ENCODE measurements around the gene NATD1. TPM values are rescaled to one million over a fixed set of nuclear protein-coding genes. Genes with fewer than 3 reads are reported as not detected.
A peak's percentile ranks its signal among the peaks of the same experiment; 100 is the strongest.

The NATD1 gene
- total and polyA plus RNA-seq, 4 donors = 3.6 to 13.4 (median 6.7) TPM

GRCh38 chr17:21218101-21218500, 35.1 kb downstream of the NATD1 start:
- Histone ChIP-seq H3K4me1 (ENCODE audit: control insufficient read depth in 1 of 2, insufficient read depth in 2 of 2, low read length in 2 of 2) (no peaks in the 10 kb centered on the region), H3K27me3 (ENCODE audit: control insufficient read depth in 1 of 2, insufficient read depth in 2 of 2, low read length in 1 of 2) (no peaks in the 10 kb centered on the region), H3K27ac (ENCODE audit: low read depth in 1 of 2, low read length in 2 of 2) (no peak overlapping the region), H3K9me3 (ENCODE audit: control insufficient read depth, low read length) (no peaks in the 10 kb centered on the region), H3K4me3 (ENCODE audit: low read length in 2 of 2) (no peak overlapping the region), H3K36me3 (ENCODE audit: control insufficient read depth in 1 of 2, insufficient read depth in 2 of 2, low read length in 1 of 2) (peaks cover 0 to 2% of the 10 kb centered on the region in 2 donors)
- intact Hi-C loops (cut with DNase I) = loop anchor here in 1 of 2 donors (10.0 kb wide), 1 partner anchor 53 kb away; no protein-coding TSS in a partner anchor
- DNase-seq = no peak
- ATAC-seq (ENCODE audit: low FRiP score) = no peak
- WGBS, 2 donors = 64 to 66% methylated on average over 3 of the region's 3 CpGs

- intact Hi-C loops (cut with DNase I) = loop anchor here in 1 of 2 donors (10.0 kb wide), 1 partner anchor 53 kb away; no protein-coding TSS in a partner anchor
- 84 to 86% methylated on average over 1 of the region's 1 CpG for WGBS, 2 donors
- Histone ChIP-seq H3K36me3 (ENCODE audit: control insufficient read depth in 1 of 2, insufficient read depth in 2 of 2, low read length in 1 of 2) (peaks cover 0 to 2% of the 10 kb centered on the region in 2 donors), H3K4me1 (ENCODE audit: control insufficient read depth in 1 of 2, insufficient read depth in 2 of 2, low read length in 2 of 2) (no peaks in the 10 kb centered on the region), H3K27ac (ENCODE audit: low read depth in 1 of 2, low read length in 2 of 2) (no peak overlapping the region), H3K27me3 (ENCODE audit: control insufficient read depth in 1 of 2, insufficient read depth in 2 of 2, low read length in 1 of 2) (no peaks in the 10 kb centered on the region), H3K4me3 (ENCODE audit: low read length in 2 of 2) (no peak overlapping the region), H3K9me3 (ENCODE audit: control insufficient read depth, low read length) (no peaks in the 10 kb centered on the region)
- no peak for ATAC-seq (ENCODE audit: low FRiP score)
- no peak for DNase-seq
Measured at GRCh38 chr17:21217346-21217745, 35.9 kb downstream of the NATD1 start.

GRCh38 chr17:21215935-21216334, 37.3 kb downstream of the NATD1 start:
- Histone ChIP-seq H3K9me3 (ENCODE audit: control insufficient read depth, low read length) (no peaks in the 10 kb centered on the region), H3K27me3 (ENCODE audit: control insufficient read depth in 1 of 2, insufficient read depth in 2 of 2, low read length in 1 of 2) (no peaks in the 10 kb centered on the region), H3K4me1 (ENCODE audit: control insufficient read depth in 1 of 2, insufficient read depth in 2 of 2, low read length in 2 of 2) (no peaks in the 10 kb centered on the region), H3K4me3 (ENCODE audit: low read length in 2 of 2) (no peak overlapping the region), H3K36me3 (ENCODE audit: control insufficient read depth in 1 of 2, insufficient read depth in 2 of 2, low read length in 1 of 2) (peaks cover 0 to 1% of the 10 kb centered on the region in 2 donors), H3K27ac (ENCODE audit: low read depth in 1 of 2, low read length in 2 of 2) (no peak overlapping the region)
- WGBS, 2 donors = 86 to 89% methylated on average over 6 of the region's 6 CpGs
- intact Hi-C loops (cut with DNase I) = loop anchor here in 1 of 2 donors (2.0 to 10.0 kb wide), 4 partner anchors 37 to 89 kb away; partner anchors contain the start of genes DHRS7B, MAP2K3 and NATD1
- no peak for ATAC-seq (ENCODE audit: low FRiP score)
- DNase-seq = no peak

- H3K4me3 ChIP-seq (ENCODE audit: low read length in 2 of 2) = peak overlapping the region; percentile 16 to 78
- 9 to 14% methylated on average over 23 of the region's 23 CpGs for WGBS, 2 donors
- peak overlapping the region; percentile 45 to 57 for H3K27ac ChIP-seq (ENCODE audit: low read depth in 1 of 2, low read length in 2 of 2)
- H3K9me3 ChIP-seq (ENCODE audit: control insufficient read depth, low read length) = no peaks in the 10 kb centered on the region
- H3K36me3 ChIP-seq (ENCODE audit: control insufficient read depth in 1 of 2, insufficient read depth in 2 of 2, low read length in 1 of 2) = no peaks in the 10 kb centered on the region
- ATAC-seq (ENCODE audit: low FRiP score) (peak; percentile 2), DNase-seq (no peak)
- H3K4me1 ChIP-seq (ENCODE audit: control insufficient read depth in 1 of 2, insufficient read depth in 2 of 2, low read length in 2 of 2) = no peaks in the 10 kb centered on the region
- intact Hi-C loops (cut with DNase I) = loop anchor here (2.0 to 10.0 kb wide), 7 partner anchors 37 to 88 kb away; partner anchors contain the start of genes DHRS7B (in 2 of the 2), NATD1 (in 2 of the 2) and MAP2K3 (in 1 of the 2)
- H3K27me3 ChIP-seq (ENCODE audit: control insufficient read depth in 1 of 2, insufficient read depth in 2 of 2, low read length in 1 of 2) = no peaks in the 10 kb centered on the region
Measured at GRCh38 chr17:21214777-21215541, 38.3 kb downstream of the NATD1 start.

- Histone ChIP-seq H3K27ac (ENCODE audit: low read depth in 1 of 2, low read length in 2 of 2) (peak within 1 kb of the TSS; percentile 45 to 57), H3K9me3 (ENCODE audit: control insufficient read depth, low read length) (no peaks in the 10 kb centered on the region), H3K27me3 (ENCODE audit: control insufficient read depth in 1 of 2, insufficient read depth in 2 of 2, low read length in 1 of 2) (no peaks in the 10 kb centered on the region), H3K4me1 (ENCODE audit: control insufficient read depth in 1 of 2, insufficient read depth in 2 of 2, low read length in 2 of 2) (no peaks in the 10 kb centered on the region), H3K36me3 (ENCODE audit: control insufficient read depth in 1 of 2, insufficient read depth in 2 of 2, low read length in 1 of 2) (no peaks in the 10 kb centered on the region), H3K4me3 (ENCODE audit: low read length in 2 of 2) (peak within 1 kb of the TSS; percentile 60 to 78)
- intact Hi-C loops (cut with DNase I) = loop anchor here (2.0 to 10.0 kb wide), 7 partner anchors 38 to 87 kb away; partner anchors contain the start of genes DHRS7B (in 2 of the 2), NATD1 (in 2 of the 2) and MAP2K3 (in 1 of the 2)
- WGBS, 2 donors = 0% methylated on average over 70 to 76 of the region's 76 CpGs
- ATAC-seq (ENCODE audit: low FRiP score) = peak; percentile 99
- peak; percentile 98 to 99 for DNase-seq
Measured at GRCh38 chr17:21214015-21214776, 39.0 kb downstream of the NATD1 start, which contains the start of gene TMEM11. Gene TMEM11, minus strand, starts transcription at chr17:21214161. Its CDS starts 9 bp downstream, at chr17:21214152.

- Histone ChIP-seq H3K27ac (ENCODE audit: low read depth in 1 of 2, low read length in 2 of 2) (peak overlapping the region; percentile 16 to 23), H3K9me3 (ENCODE audit: control insufficient read depth, low read length) (no peaks in the 10 kb centered on the region), H3K27me3 (ENCODE audit: control insufficient read depth in 1 of 2, insufficient read depth in 2 of 2, low read length in 1 of 2) (no peaks in the 10 kb centered on the region), H3K4me1 (ENCODE audit: control insufficient read depth in 1 of 2, insufficient read depth in 2 of 2, low read length in 2 of 2) (no peaks in the 10 kb centered on the region), H3K36me3 (ENCODE audit: control insufficient read depth in 1 of 2, insufficient read depth in 2 of 2, low read length in 1 of 2) (no peaks in the 10 kb centered on the region), H3K4me3 (ENCODE audit: low read length in 2 of 2) (peak overlapping the region; percentile 60 to 78)
- DNase-seq (peak; percentile 68 to 86), ATAC-seq (ENCODE audit: low FRiP score) (peak; percentile 57)
- WGBS, 2 donors = 0% methylated on average over 34 to 35 of the region's 35 CpGs
- intact Hi-C loops (cut with DNase I) = loop anchor here (2.0 to 10.0 kb wide), 7 partner anchors 39 to 87 kb away; partner anchors contain the start of genes DHRS7B (in 2 of the 2), NATD1 (in 2 of the 2) and MAP2K3 (in 1 of the 2)
Measured at GRCh38 chr17:21213638-21214014, 39.6 kb downstream of the NATD1 start.

- Histone ChIP-seq H3K27ac (ENCODE audit: low read depth in 1 of 2, low read length in 2 of 2) (peak overlapping the region in 1 of 2 donors; percentile 23), H3K4me3 (ENCODE audit: low read length in 2 of 2) (peak overlapping the region; percentile 60 to 78), H3K27me3 (ENCODE audit: control insufficient read depth in 1 of 2, insufficient read depth in 2 of 2, low read length in 1 of 2) (no peaks in the 10 kb centered on the region), H3K4me1 (ENCODE audit: control insufficient read depth in 1 of 2, insufficient read depth in 2 of 2, low read length in 2 of 2) (no peaks in the 10 kb centered on the region), H3K36me3 (ENCODE audit: control insufficient read depth in 1 of 2, insufficient read depth in 2 of 2, low read length in 1 of 2) (no peaks in the 10 kb centered on the region), H3K9me3 (ENCODE audit: control insufficient read depth, low read length) (no peaks in the 10 kb centered on the region)
- DNase-seq = no peak
- intact Hi-C loops (cut with DNase I) = loop anchor here (5.0 to 10.0 kb wide), 4 partner anchors 39 to 86 kb away; partner anchors contain the start of genes DHRS7B (in 1 of the 2) and NATD1 (in 1 of the 2)
- no peak for ATAC-seq (ENCODE audit: low FRiP score)
- 2 to 4% methylated on average over 18 of the region's 18 CpGs for whole genome bisulfite sequencing, 2 donors
Measured at GRCh38 chr17:21212826-21213637, 40.2 kb downstream of the NATD1 start.

Data from aorta (tissue), 5 donors.